Measurements from ENCODE around the gene CHEK1.
"Not testable (repeated sequence)": the region's sequence is repeated elsewhere in the genome, so short reads cannot be mapped to it uniquely, and the experiment has no call there.

Gene CHEK1

GRCh38 chr11:125701018-125701610 is 76.2 kb downstream of the CHEK1 start:
- DNase-seq, result no peak

GRCh38 chr11:125701858-125702621 is 77.1 kb downstream of the CHEK1 start:
- DNase-seq, result no peak

GRCh38 chr11:125704686-125705085 is 79.7 kb downstream of the CHEK1 start:
- DNase-seq, result not testable (repeated sequence)

GRCh38 chr11:125720781-125721180 is 95.8 kb downstream of the CHEK1 start:
- no peak for DNase-seq

GRCh38 chr11:125724125-125724524 is 99.2 kb downstream of the CHEK1 start:
- DNase-seq, result no peak

Data from stimulated activated CD4-positive, alpha-beta T cell treated with anti-CD3 and anti-CD28 coated beads, Interleukin-15, amount 100 ng/mL, for 24 hours (primary cell).